Measurements from ENCODE around the gene CFAP65.

The CFAP65 gene

GRCh38 chr2:219016721-219017120 is 24.6 kb downstream of the CFAP65 start:
- WGBS (ENCODE audit: extremely low coverage, insufficient coverage, insufficient read length) = no CpG with 5 or more reads among the region's 11 CpGs
- H3K36me3 ChIP-seq (ENCODE audit: control insufficient read depth in 1 of 2, insufficient read depth in 2 of 2, low read length in 2 of 2) = no peaks in the 10 kb centered on the region

DNA sequence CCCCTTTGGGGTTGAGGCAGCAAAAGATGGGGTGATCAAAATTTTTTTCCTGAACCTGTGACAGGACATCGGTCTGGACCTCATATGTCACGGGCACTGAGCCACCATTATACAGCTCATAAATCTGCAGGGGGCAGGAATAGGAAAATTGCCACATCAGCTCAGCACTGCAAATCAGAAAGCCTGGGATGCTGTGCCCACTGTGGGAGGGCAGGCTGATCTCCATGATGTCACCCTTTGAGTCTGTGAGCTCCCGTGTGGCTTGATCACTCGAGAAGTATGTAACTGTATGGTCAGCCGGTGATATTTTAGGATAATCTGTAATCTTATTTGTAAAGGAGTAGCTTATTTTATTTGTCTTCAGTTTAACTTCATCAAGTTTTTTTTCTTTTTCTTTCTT is 30.4 kb downstream of the CFAP65 start:
- no CpG with 5 or more reads among the region's 5 CpGs for WGBS (ENCODE audit: extremely low coverage, insufficient coverage, insufficient read length)
- Histone ChIP-seq H3K27ac (ENCODE audit: low read depth, low read length) (no peak overlapping the region), H3K9ac (ENCODE audit: low read length) (no peak overlapping the region)

More at GRCh38 chr2:219016721-219017120, 24.6 kb downstream of the CFAP65 start:
- Histone ChIP-seq H4K8ac (ENCODE audit: low read depth, low read length) (no peak overlapping the region), H3K14ac (ENCODE audit: low read length) (no peak overlapping the region), H4K91ac (ENCODE audit: low read depth, low read length) (no peak overlapping the region), H3K9me3 (ENCODE audit: insufficient read depth, low read depth, low read length) (peaks cover 5% of the 10 kb centered on the region), H2BK120ac (ENCODE audit: insufficient read depth, low read length, poor library complexity) (no peak overlapping the region), H3K4me1 (ENCODE audit: control insufficient read depth in 1 of 2, insufficient read depth in 2 of 2, low read length in 2 of 2) (no peaks in the 10 kb centered on the region), H3K23ac (ENCODE audit: low read length) (no peak overlapping the region), H3K4ac (ENCODE audit: low read depth, low read length) (no peak overlapping the region), H3K4me3 (ENCODE audit: low read depth, low read length) (no peak overlapping the region), H3K4me2 (ENCODE audit: low read length) (no peak overlapping the region), H2AFZ (ENCODE audit: insufficient read depth, low read length, poor library complexity) (no peak overlapping the region), H3K79me2 (ENCODE audit: control insufficient read depth, insufficient read depth, low read length, poor library complexity) (no peaks in the 10 kb centered on the region), H4K12ac (ENCODE audit: low read depth, low read length) (no peak overlapping the region), H3K27ac (ENCODE audit: low read depth, low read length) (no peak overlapping the region), H3K9ac (ENCODE audit: low read length) (no peak overlapping the region), H3K27me3 (ENCODE audit: insufficient read depth, low read length) (peaks cover 2% of the 10 kb centered on the region), H2AK5ac (ENCODE audit: low read length) (no peak overlapping the region), H3K18ac (ENCODE audit: low read length) (no peak overlapping the region), H2BK5ac (ENCODE audit: low read depth, low read length, poor library complexity) (no peak overlapping the region), H2BK12ac (ENCODE audit: low read length) (no peak overlapping the region), H3K79me1 (ENCODE audit: low read length) (no peaks in the 10 kb centered on the region)
- DNase-seq = no peak

GRCh38 chr2:219010162-219010756 is 31.1 kb downstream of the CFAP65 start:
- Histone ChIP-seq H2AFZ (ENCODE audit: insufficient read depth, low read length, poor library complexity) (no peak overlapping the region), H3K4me1 (ENCODE audit: control insufficient read depth in 1 of 2, insufficient read depth in 2 of 2, low read length in 2 of 2) (no peaks in the 10 kb centered on the region), H3K27ac (ENCODE audit: low read depth, low read length) (no peak overlapping the region), H3K4ac (ENCODE audit: low read depth, low read length) (no peak overlapping the region), H2BK12ac (ENCODE audit: low read length) (no peak overlapping the region), H3K9ac (ENCODE audit: low read length) (no peak overlapping the region), H2AK5ac (ENCODE audit: low read length) (no peak overlapping the region), H3K9me3 (ENCODE audit: insufficient read depth, low read depth, low read length) (peaks cover 5% of the 10 kb centered on the region), H2BK120ac (ENCODE audit: insufficient read depth, low read length, poor library complexity) (no peak overlapping the region), H3K79me1 (ENCODE audit: low read length) (no peaks in the 10 kb centered on the region), H4K12ac (ENCODE audit: low read depth, low read length) (no peak overlapping the region), H3K18ac (ENCODE audit: low read length) (no peak overlapping the region), H3K4me3 (ENCODE audit: low read depth, low read length) (peak overlapping the region; percentile 8), H3K36me3 (ENCODE audit: control insufficient read depth in 1 of 2, insufficient read depth in 2 of 2, low read length in 2 of 2) (no peaks in the 10 kb centered on the region), H3K79me2 (ENCODE audit: control insufficient read depth, insufficient read depth, low read length, poor library complexity) (no peaks in the 10 kb centered on the region), H3K27me3 (ENCODE audit: insufficient read depth, low read length) (peaks cover 2% of the 10 kb centered on the region), H3K23ac (ENCODE audit: low read length) (no peak overlapping the region), H3K14ac (ENCODE audit: low read length) (no peak overlapping the region), H4K91ac (ENCODE audit: low read depth, low read length) (no peak overlapping the region), H2BK5ac (ENCODE audit: low read depth, low read length, poor library complexity) (no peak overlapping the region), H3K4me2 (ENCODE audit: low read length) (no peak overlapping the region), H4K8ac (ENCODE audit: low read depth, low read length) (no peak overlapping the region)
- no CpG with 5 or more reads among the region's 6 CpGs for WGBS (ENCODE audit: extremely low coverage, insufficient coverage, insufficient read length)
- DNase-seq = peak in 1 of 2 donors; percentile 35

More for the DNA sequence above, 30.4 kb downstream of the CFAP65 start:
- Histone ChIP-seq H2BK12ac (ENCODE audit: low read length) (no peak overlapping the region), H3K79me2 (ENCODE audit: control insufficient read depth, insufficient read depth, low read length, poor library complexity) (no peaks in the 10 kb centered on the region), H2AK5ac (ENCODE audit: low read length) (no peak overlapping the region), H4K91ac (ENCODE audit: low read depth, low read length) (no peak overlapping the region), H3K27me3 (ENCODE audit: insufficient read depth, low read length) (no peaks in the 10 kb centered on the region), H4K8ac (ENCODE audit: low read depth, low read length) (no peak overlapping the region), H3K36me3 (ENCODE audit: control insufficient read depth in 1 of 2, insufficient read depth in 2 of 2, low read length in 2 of 2) (no peaks in the 10 kb centered on the region), H2BK120ac (ENCODE audit: insufficient read depth, low read length, poor library complexity) (no peak overlapping the region), H3K4ac (ENCODE audit: low read depth, low read length) (no peak overlapping the region), H3K79me1 (ENCODE audit: low read length) (no peaks in the 10 kb centered on the region), H3K9me3 (ENCODE audit: insufficient read depth, low read depth, low read length) (peaks cover 5% of the 10 kb centered on the region), H2BK5ac (ENCODE audit: low read depth, low read length, poor library complexity) (no peak overlapping the region), H2AFZ (ENCODE audit: insufficient read depth, low read length, poor library complexity) (no peak overlapping the region), H3K23ac (ENCODE audit: low read length) (no peak overlapping the region), H3K4me3 (ENCODE audit: low read depth, low read length) (no peak overlapping the region), H3K4me1 (ENCODE audit: control insufficient read depth in 1 of 2, insufficient read depth in 2 of 2, low read length in 2 of 2) (no peaks in the 10 kb centered on the region), H3K4me2 (ENCODE audit: low read length) (no peak overlapping the region), H3K14ac (ENCODE audit: low read length) (no peak overlapping the region), H3K18ac (ENCODE audit: low read length) (no peak overlapping the region), H4K12ac (ENCODE audit: low read depth, low read length) (no peak overlapping the region)
- DNase-seq = no peak

DNA sequence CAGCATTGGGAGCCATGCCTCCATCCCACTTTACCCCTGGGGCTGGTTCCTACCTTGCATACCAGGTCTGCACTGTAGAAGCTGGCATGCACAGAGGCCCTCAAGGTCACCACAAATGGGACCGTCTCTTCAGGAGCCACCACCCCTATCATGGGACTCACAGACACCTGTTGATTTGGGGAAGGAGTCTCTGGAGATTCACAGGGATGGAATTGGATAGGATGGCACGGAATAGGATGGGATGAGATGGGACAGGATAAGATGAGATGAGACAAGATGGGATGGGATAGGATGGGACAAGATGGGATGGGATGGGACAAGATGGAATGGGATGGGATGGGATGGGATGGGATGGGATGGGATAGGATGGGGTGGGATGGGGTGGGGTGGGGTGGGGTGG is 32.0 kb downstream of the CFAP65 start:
- no peak for DNase-seq

More for the DNA sequence above, 32.0 kb downstream of the CFAP65 start:
- peaks cover 2% of the 10 kb centered on the region for H3K9me3 ChIP-seq (ENCODE audit: insufficient read depth, low read depth, low read length)
- no peak overlapping the region for H3K14ac ChIP-seq (ENCODE audit: low read length)
- no peaks in the 10 kb centered on the region for H3K79me1 ChIP-seq (ENCODE audit: low read length)
- H2BK12ac ChIP-seq (ENCODE audit: low read length) = no peak overlapping the region
- no peak overlapping the region for H2AFZ ChIP-seq (ENCODE audit: insufficient read depth, low read length, poor library complexity)
- no peak overlapping the region for H3K4ac ChIP-seq (ENCODE audit: low read depth, low read length)
- H3K27ac ChIP-seq (ENCODE audit: low read depth, low read length) = no peak overlapping the region
- no peak overlapping the region for H2BK5ac ChIP-seq (ENCODE audit: low read depth, low read length, poor library complexity)
- H3K36me3 ChIP-seq (ENCODE audit: control insufficient read depth in 1 of 2, insufficient read depth in 2 of 2, low read length in 2 of 2) = no peaks in the 10 kb centered on the region
- no peak overlapping the region for H3K9ac ChIP-seq (ENCODE audit: low read length)
- no peak overlapping the region for H4K12ac ChIP-seq (ENCODE audit: low read depth, low read length)
- no peak overlapping the region for H3K23ac ChIP-seq (ENCODE audit: low read length)
- H3K18ac ChIP-seq (ENCODE audit: low read length) = no peak overlapping the region
- H3K27me3 ChIP-seq (ENCODE audit: insufficient read depth, low read length) = peaks cover 3% of the 10 kb centered on the region
- no peak overlapping the region for H2AK5ac ChIP-seq (ENCODE audit: low read length)
- H3K79me2 ChIP-seq (ENCODE audit: control insufficient read depth, insufficient read depth, low read length, poor library complexity) = no peaks in the 10 kb centered on the region
- H3K4me2 ChIP-seq (ENCODE audit: low read length) = no peak overlapping the region
- H4K8ac ChIP-seq (ENCODE audit: low read depth, low read length) = no peak overlapping the region
- no peaks in the 10 kb centered on the region for H3K4me1 ChIP-seq (ENCODE audit: control insufficient read depth in 1 of 2, insufficient read depth in 2 of 2, low read length in 2 of 2)
- H3K4me3 ChIP-seq (ENCODE audit: low read depth, low read length) = no peak overlapping the region
- no peak overlapping the region for H4K91ac ChIP-seq (ENCODE audit: low read depth, low read length)
- no CpG with 5 or more reads among the region's 2 CpGs for WGBS (ENCODE audit: extremely low coverage, insufficient coverage, insufficient read length)
- H2BK120ac ChIP-seq (ENCODE audit: insufficient read depth, low read length, poor library complexity) = no peak overlapping the region

Measured in trophoblast cell (in vitro differentiated cells and primary cell).